HepG2 (cell line): ENCODE measurements around the gene GADD45A. TPM values are rescaled to one million over a fixed set of nuclear protein-coding genes. Genes with fewer than 3 reads are reported as not detected.

Experiments used
- ATAC-seq: fragments of 200-7000 bp; cut with Tn5 transposase; 3 replicates; pipeline ENCODE4 v1.9.1; 2020; ENCODE audit warnings: mild to moderate bottlenecking, moderate library complexity
- BruUV-seq: library from RNA; stranded (reverse); fragments of 400-500 nt; replicated peaks from 2 replicates; lab custom pipeline; 2021; lab: Mats Ljungman, UMichigan
- CTCF ChIA-PET: fragments of 300-600 bp; formaldehyde crosslinking; extraction: SDS; loops from one replicate; lab custom pipeline; 2021; ENCODE audit warnings: low total read pairs, inconsistent platforms, low intra/inter-chr PET ratio; lab: Yijun Ruan, JAX
- POLR2A ChIA-PET: fragments of 350-600 bp; sonication (Branson Sonifier 250); formaldehyde crosslinking; loops from one replicate; lab custom pipeline; 2020; ENCODE audit warnings: antibody characterized with exemption, inconsistent platforms; lab: Yijun Ruan, JAX
- DNase-seq: peaks from one replicate; pipeline ENCODE4 v3.0.0-alpha.2; 2015; ENCODE audit warnings: low spot score
- FAIRE-seq: peaks from 3 replicates; lab custom pipeline; 2011; peaks lifted over from hg19 to GRCh38; lab: Jason Lieb, UNC
- H2AFZ ChIP-seq: one replicate; pipeline ENCODE4 v1.6.1; 2011; ENCODE audit warnings: low read length, inconsistent platforms
- H3K27ac ChIP-seq: fragments of 300-600 bp; 3 replicates; pipeline ENCODE4 v1.8.0; 2011; ENCODE audit warnings: mixed run types, mild to moderate bottlenecking, mixed read lengths, low read length, inconsistent platforms; ENCODE audit not compliant: insufficient read depth; ENCODE audit errors: extremely low read length
- H3K27me3 ChIP-seq, 2 experiments: fragments of 200-600 bp in 1 of 2; 2 replicates in 1 of 2; 3 replicates in 1 of 2; pipeline versions ENCODE4 v1.6.0 to v1.8.0; 2011; ENCODE audit warnings: low read length in 2 of 2, mild to moderate bottlenecking in 2 of 2, moderate library complexity in 2 of 2, inconsistent platforms in 1 of 2; ENCODE audit not compliant: insufficient read depth in 2 of 2, control insufficient read depth in 1 of 2
- H3K36me3 ChIP-seq, 2 experiments: fragments of 200-600 bp in 1 of 2; replicated peaks in 1 of 2; 2 replicates in 1 of 2; 3 replicates in 1 of 2; pipeline versions ENCODE4 v1.5.1 to v1.8.0; 2011; ENCODE audit warnings: low read length in 2 of 2, inconsistent platforms in 1 of 2; ENCODE audit not compliant: insufficient read depth in 2 of 2, control insufficient read depth in 1 of 2
- H3K4me1 ChIP-seq: 2 replicates; pipeline ENCODE4 v1.5.1; 2012; ENCODE audit warnings: low read length, inconsistent platforms; ENCODE audit not compliant: insufficient read depth
- H3K4me2 ChIP-seq: 2 replicates; pipeline ENCODE4 v1.6.0; 2011; ENCODE audit warnings: low read depth, low read length, inconsistent platforms
- H3K4me3 ChIP-seq, 3 experiments: fragments of 200-600 bp in 1 of 3; sonication (generic), shearing (Covaris generic) in 1 of 3; replicated peaks in 1 of 3; 2 replicates each; pipeline ENCODE4 v1.5.1; 2011 to 2016; ENCODE audit warnings: low read length in 3 of 3, inconsistent platforms in 2 of 3, low read depth in 2 of 3, mild to moderate bottlenecking in 2 of 3, control low read depth in 1 of 3, mixed read lengths in 1 of 3; ENCODE audit not compliant: insufficient read depth in 1 of 3
- H3K79me2 ChIP-seq: one replicate; pipeline ENCODE4 v1.6.1; 2011; ENCODE audit warnings: low read length, inconsistent platforms; ENCODE audit not compliant: insufficient read depth
- H3K9ac ChIP-seq: 2 replicates; pipeline ENCODE4 v1.6.0; 2011; ENCODE audit warnings: mild to moderate bottlenecking, low read depth, low read length, inconsistent platforms; ENCODE audit not compliant: insufficient read depth
- H3K9me3 ChIP-seq: 2 replicates; pipeline ENCODE4 v1.5.1; 2012; ENCODE audit warnings: mild to moderate bottlenecking, low read length
- H4K20me1 ChIP-seq: 2 replicates; pipeline ENCODE4 v1.6.0; 2011; ENCODE audit warnings: inconsistent platforms, mild to moderate bottlenecking, low read length, moderate library complexity; ENCODE audit not compliant: insufficient read depth
- HMG20A ChIP-seq: IDR thresholded peaks from 2 replicates; pipeline ENCODE4 v1.6.1; 2016; ENCODE audit warnings: borderline replicate concordance
- KAT7 ChIP-seq: IDR thresholded peaks from 2 replicates; pipeline ENCODE4 v1.6.1; 2018; ENCODE audit warnings: borderline replicate concordance, missing compliant biosample characterization
- RFXAP ChIP-seq: sonication (generic); formaldehyde crosslinking; IDR thresholded peaks from 2 replicates; pipeline ENCODE4 v1.4.0; 2020; ENCODE audit warnings: missing genetic modification reagents, borderline replicate concordance
- RNF2 ChIP-seq: fragments of 450-650 bp; conservative IDR thresholded peaks from 2 replicates; pipeline ENCODE4 v1.6.1; 2016; ENCODE audit warnings: low read depth
- STAG1 ChIP-seq: sonication (generic); formaldehyde crosslinking; IDR thresholded peaks from 2 replicates; pipeline ENCODE4 v1.4.0; 2020; ENCODE audit warnings: missing genetic modification reagents
- XRCC5 ChIP-seq: fragments of 200-400 bp; formaldehyde crosslinking; optimal IDR thresholded peaks from 2 replicates; pipeline ENCODE3; 2017; ENCODE audit warnings: mild to moderate bottlenecking, low read length
- ZNF205 ChIP-seq: IDR thresholded peaks from 2 replicates; pipeline ENCODE4 v1.6.1; 2018; ENCODE audit warnings: missing biosample characterization, missing genetic modification reagents
- ZNF264 ChIP-seq: sonication (generic); formaldehyde crosslinking; IDR thresholded peaks from 2 replicates; pipeline ENCODE4 v1.4.0; 2020; ENCODE audit warnings: missing genetic modification reagents
- ZNF296 ChIP-seq: sonication (generic); formaldehyde crosslinking; conservative IDR thresholded peaks from 2 replicates; pipeline ENCODE4 v1.5.0; 2020; ENCODE audit warnings: mild to moderate bottlenecking, missing genetic modification reagents
- in situ Hi-C: cut with HindIII; loops from 2 replicates; pipeline ENCODE4 v1.10.0; 2017; ENCODE audit warnings: low pct_unique_long_range_greater_than_20kb; ENCODE audit not compliant: extremely low pct_ligation_motif_present
- intact Hi-C: fragments of 100-400 bp; cut with micrococcal nuclease; formaldehyde crosslinking; loops from one replicate; pipeline ENCODE4 v1.10.0; 2022; ENCODE audit not compliant: unreplicated experiment
- polyA plus RNA-seq, 8 experiments: library from polyadenylated mRNA; depleted of rRNA in 3 of 8; stranded (reverse) in 7 of 8; unstranded in 1 of 8; fragments of >200 nt; fragmentation: Illumina TruSeq in 4 of 8; extraction: Trizol in 4 of 8; gene quantifications; 2 replicates each; pipeline versions ENCODE4 v1.2.1 to v1.2.3, GENCODE V29; 2011 to 2016; ENCODE audit warnings: low read depth in 4 of 8, missing spikeins in 1 of 8, mixed read lengths in 1 of 8; ENCODE audit not compliant: insufficient read depth in 1 of 8
- total RNA-seq, 5 experiments: library from RNA; depleted of rRNA; stranded (reverse); fragments of >200 nt; fragmentation: Illumina TruSeq; extraction: Trizol; gene quantifications; 2 replicates each; pipeline ENCODE4 v1.2.3, GENCODE V29; 2016; ENCODE audit warnings: low read depth in 1 of 5
- TF ChIP-seq, protein P1 (sequence below): sonication (generic); formaldehyde crosslinking; conservative IDR thresholded peaks from 2 replicates; pipeline ENCODE4 v1.4.0; 2020; ENCODE audit warnings: mild to moderate bottlenecking, missing genetic modification reagents, moderate library complexity
- TF ChIP-seq, protein P2 (sequence below): sonication (generic); formaldehyde crosslinking; IDR thresholded peaks from 2 replicates; pipeline ENCODE4 v1.8.0; 2022; ENCODE audit warnings: missing genetic modification reagents, mild to moderate bottlenecking, moderate library complexity, borderline replicate concordance
- TF ChIP-seq, protein P3 (sequence below): sonication (generic); formaldehyde crosslinking; IDR thresholded peaks from 2 replicates; pipeline ENCODE4 v1.8.1; 2023; ENCODE audit warnings: missing genetic modification reagents, mild to moderate bottlenecking, borderline replicate concordance

GADD45A gene
- total and polyA plus RNA-seq, 2 of the 13 experiments (the other 11 are each of a cell fraction or from before 2014, with no cell fraction given): 33.2 to 46.2 TPM

GRCh38 chr1:67724928-67725560 lies 40.0 kb downstream of the GADD45A start (continued):
- TF ChIP-seq, protein P1, sequence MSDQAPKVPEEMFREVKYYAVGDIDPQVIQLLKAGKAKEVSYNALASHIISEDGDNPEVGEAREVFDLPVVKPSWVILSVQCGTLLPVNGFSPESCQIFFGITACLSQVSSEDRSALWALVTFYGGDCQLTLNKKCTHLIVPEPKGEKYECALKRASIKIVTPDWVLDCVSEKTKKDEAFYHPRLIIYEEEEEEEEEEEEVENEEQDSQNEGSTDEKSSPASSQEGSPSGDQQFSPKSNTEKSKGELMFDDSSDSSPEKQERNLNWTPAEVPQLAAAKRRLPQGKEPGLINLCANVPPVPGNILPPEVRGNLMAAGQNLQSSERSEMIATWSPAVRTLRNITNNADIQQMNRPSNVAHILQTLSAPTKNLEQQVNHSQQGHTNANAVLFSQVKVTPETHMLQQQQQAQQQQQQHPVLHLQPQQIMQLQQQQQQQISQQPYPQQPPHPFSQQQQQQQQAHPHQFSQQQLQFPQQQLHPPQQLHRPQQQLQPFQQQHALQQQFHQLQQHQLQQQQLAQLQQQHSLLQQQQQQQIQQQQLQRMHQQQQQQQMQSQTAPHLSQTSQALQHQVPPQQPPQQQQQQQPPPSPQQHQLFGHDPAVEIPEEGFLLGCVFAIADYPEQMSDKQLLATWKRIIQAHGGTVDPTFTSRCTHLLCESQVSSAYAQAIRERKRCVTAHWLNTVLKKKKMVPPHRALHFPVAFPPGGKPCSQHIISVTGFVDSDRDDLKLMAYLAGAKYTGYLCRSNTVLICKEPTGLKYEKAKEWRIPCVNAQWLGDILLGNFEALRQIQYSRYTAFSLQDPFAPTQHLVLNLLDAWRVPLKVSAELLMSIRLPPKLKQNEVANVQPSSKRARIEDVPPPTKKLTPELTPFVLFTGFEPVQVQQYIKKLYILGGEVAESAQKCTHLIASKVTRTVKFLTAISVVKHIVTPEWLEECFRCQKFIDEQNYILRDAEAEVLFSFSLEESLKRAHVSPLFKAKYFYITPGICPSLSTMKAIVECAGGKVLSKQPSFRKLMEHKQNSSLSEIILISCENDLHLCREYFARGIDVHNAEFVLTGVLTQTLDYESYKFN (CRISPR knock-in tag): peak; percentile 61
- TF ChIP-seq STAG1 (CRISPR knock-in tag) (0 out of 2 replicates have a peak, but pooled peaks have one; percentile 4), HMG20A (CRISPR knock-in tag) (peak; percentile 58; the same call in 1 of the 2 replicates)

DNA sequence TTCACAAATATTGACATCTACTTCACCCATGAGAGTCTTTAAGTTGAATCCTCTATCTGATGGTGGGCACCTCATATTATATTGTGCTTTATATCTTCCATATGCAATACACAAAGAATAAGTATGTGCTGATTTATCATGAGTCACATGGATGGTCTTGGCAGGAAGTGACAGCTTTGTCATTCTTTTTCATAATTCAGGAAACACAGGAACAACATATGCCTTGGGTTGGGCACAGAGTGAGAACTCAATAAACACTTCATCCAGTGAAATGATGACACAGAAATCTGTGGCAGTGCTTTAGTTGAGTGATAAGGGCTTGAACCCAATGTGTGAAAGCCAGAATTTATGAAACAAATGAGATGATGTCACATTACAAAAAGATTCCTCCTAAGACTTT lies 41.2 kb downstream of the GADD45A start:
- Histone ChIP-seq H3K27me3 (no peaks in the 10 kb centered on the region; a peak in 2 of 5 replicates), H3K36me3 (no peaks in the 10 kb centered on the region), H4K20me1 (no peaks in the 10 kb centered on the region), H3K9me3 (no peaks in the 10 kb centered on the region), H3K4me3 (no peak overlapping the region), H3K79me2 (no peaks in the 10 kb centered on the region), H3K9ac (no peak overlapping the region)
- no peak for FAIRE-seq
- intact Hi-C loops (no loop called here), in situ Hi-C loops (no loop called here)
- ChIA-PET POLR2A (no interaction called here), CTCF (no interaction called here)
- no TSS peak for BruUV-seq
- DNase-seq: no peak
- no peak for TF ChIP-seq RNF2
- TF ChIP-seq, protein P2, sequence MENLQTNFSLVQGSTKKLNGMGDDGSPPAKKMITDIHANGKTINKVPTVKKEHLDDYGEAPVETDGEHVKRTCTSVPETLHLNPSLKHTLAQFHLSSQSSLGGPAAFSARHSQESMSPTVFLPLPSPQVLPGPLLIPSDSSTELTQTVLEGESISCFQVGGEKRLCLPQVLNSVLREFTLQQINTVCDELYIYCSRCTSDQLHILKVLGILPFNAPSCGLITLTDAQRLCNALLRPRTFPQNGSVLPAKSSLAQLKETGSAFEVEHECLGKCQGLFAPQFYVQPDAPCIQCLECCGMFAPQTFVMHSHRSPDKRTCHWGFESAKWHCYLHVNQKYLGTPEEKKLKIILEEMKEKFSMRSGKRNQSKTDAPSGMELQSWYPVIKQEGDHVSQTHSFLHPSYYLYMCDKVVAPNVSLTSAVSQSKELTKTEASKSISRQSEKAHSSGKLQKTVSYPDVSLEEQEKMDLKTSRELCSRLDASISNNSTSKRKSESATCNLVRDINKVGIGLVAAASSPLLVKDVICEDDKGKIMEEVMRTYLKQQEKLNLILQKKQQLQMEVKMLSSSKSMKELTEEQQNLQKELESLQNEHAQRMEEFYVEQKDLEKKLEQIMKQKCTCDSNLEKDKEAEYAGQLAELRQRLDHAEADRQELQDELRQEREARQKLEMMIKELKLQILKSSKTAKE (CRISPR knock-in tag): no peak
- TF ChIP-seq, protein P3, sequence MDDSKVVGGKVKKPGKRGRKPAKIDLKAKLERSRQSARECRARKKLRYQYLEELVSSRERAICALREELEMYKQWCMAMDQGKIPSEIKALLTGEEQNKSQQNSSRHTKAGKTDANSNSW: no peak
- no peak for TF ChIP-seq XRCC5
- no peak for TF ChIP-seq RFXAP (CRISPR knock-in tag)
- TF ChIP-seq ZNF205 (CRISPR knock-in tag): no peak
- TF ChIP-seq ZNF264 (CRISPR knock-in tag): no peak
- TF ChIP-seq KAT7 (CRISPR knock-in tag): no peak
- no peak for TF ChIP-seq ZNF296 (CRISPR knock-in tag)
- TF ChIP-seq, all 625 proteins: peak for 0
- H3K27ac ChIP-seq: no peak overlapping the region
- peaks cover 36% of the 10 kb centered on the region for H3K4me1 ChIP-seq
- ATAC-seq: no peak
- no peak overlapping the region for H3K4me2 ChIP-seq
- H2AFZ ChIP-seq: no peak overlapping the region
